ENCODE measurements around the gene GALT.
A peak's percentile ranks its signal among the peaks of the same experiment; 100 is the strongest.
"Not testable (repeated sequence)": the region's sequence is repeated elsewhere in the genome, so short reads cannot be mapped to it uniquely, and the experiment has no call there.

GALT gene

DNA sequence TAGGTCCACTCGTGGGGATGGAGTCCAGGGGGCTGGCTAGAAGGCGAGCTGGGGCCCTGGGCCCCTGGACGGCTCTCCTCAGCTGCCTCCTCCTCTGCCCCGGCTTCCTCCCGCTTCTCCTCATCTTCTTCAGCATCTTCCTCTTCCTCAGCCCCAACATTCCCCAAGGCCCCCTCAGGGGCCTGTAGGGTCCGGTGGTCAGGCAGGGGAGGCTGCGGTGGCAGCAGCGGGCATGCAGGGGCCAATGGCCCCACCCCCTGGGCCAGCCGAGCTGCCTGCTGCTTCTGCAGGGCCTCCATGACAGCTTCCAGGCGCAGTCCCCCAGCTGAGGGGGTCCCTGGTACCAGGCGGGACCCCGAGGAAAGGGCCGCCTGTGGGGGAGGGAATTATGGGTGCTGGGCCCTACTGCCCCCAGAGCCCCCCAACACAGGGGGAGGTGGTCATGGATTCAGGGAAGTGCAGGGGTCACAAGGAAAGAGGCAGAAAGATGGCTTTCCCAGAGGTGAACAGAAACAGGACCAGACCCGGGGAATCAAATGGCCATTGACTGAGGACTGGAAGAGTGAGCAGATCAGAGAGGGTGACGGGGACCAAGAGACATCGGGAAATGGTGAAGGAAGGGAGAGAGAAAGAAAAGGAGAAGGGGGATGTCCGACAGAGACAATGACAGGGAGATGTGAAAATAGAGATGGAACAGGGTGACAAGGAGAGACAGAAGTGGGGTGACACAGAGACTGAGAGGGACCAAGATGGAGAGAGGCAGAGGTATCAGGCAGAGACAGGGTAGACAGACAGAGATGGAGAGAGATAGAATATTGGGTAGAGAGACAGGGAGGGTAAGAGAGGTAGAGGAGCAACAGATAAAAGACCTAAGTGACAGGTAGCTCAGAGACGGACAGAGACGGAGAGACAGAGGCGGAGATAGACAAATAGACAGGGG lies 18.5 kb upstream of the GALT start:
- DNase-seq: no peak

DNA sequence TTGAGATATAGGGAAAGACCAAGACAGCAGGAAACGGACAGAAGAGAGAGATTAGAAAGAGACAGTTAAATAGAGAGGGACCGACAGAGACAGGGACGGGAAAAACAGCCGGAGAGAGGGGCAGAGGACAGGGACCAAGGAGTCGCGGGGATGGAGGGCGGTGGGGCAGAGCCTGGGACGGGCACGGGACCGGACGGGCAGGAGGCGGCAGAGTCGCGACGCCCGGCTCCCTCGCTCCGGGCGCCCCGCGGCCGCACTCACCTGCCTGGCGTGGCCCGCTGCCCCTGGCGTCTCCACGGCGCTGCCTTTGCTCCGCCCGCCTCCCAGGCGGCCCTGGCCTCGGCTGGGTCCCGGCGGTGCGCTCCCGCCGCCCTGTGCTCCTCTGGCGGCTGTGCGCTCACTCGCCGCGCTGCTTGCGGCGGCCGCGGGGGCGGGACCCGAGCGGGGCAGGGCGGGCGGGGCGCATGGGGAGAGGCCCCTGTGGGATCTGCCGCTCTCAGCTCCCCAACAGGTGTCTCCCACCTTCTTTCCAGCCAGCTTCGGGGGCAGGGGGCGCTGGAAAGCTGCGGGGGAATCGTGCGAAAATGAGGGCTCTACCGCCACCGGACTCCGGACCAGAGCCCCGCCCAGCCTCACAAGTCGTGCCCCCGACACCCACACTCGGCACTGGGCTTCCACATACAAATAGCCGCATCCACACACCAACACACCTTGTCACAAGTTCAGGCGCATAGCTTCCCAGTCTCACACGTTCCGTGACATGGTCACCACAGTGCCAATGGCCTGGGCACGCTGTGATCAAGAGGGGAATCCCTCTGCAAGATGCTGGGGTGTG lies 17.6 kb upstream of the GALT start, which contains the start of gene ARID3C:
Gene ARID3C (minus strand): TSS at position 411 of the 835 bp plus-strand sequence. CDS start 1,052 bp downstream, outside the sequence.
- no peak for DNase-seq

DNA sequence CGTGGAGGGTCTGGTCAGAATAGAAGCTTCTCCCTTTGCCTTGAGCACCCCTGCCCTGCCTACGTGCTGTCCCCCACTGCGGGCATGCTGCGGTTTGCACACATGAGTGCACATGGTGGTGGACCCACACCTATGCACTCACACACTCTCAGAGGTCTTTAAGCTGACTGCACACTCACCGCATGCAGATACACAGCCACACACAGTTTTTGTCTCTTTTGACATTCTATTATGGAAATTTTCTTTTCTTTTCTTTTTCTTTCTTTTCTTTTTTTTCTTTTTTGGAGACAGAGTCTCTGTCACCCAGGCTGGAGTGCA lies 17.0 kb upstream of the GALT start:
- DNase-seq: no peak

DNA sequence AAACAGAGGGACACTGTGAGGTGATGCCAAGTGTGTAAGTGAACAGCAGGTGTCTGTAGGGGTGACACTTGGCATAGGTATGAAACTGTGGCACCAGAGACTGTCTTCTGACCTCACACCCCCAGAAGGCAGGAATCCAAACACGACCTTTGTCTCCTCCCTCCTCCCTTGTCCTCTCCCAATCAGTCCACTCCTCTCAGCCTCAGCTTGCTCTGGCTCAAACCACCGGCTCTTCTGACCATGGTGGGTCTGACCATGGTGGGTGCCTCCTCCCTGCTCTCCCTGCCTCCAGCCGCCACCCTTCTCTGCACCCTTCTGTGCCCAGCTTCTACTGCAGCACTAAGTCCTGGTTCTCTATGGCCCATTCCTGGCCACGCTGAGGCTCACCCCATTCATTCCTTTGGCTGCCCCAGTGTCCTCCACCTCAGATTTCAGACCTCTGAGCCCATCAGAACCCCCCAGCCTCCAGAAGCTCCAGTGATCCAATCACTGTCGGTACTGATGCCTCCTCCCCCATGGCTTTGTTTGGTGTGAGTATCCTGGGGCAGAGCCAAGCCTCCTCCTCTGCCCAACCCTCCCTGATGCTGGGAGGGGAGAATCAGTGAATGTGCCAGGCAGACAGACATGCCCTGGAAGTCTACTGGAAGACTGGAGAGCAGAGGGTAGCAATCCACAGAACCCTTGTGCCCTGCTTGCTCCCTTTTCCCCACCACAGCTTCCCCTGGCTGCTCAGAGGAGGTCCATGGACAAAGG lies 15.9 kb upstream of the GALT start:
- DNase-seq: no peak

DNA sequence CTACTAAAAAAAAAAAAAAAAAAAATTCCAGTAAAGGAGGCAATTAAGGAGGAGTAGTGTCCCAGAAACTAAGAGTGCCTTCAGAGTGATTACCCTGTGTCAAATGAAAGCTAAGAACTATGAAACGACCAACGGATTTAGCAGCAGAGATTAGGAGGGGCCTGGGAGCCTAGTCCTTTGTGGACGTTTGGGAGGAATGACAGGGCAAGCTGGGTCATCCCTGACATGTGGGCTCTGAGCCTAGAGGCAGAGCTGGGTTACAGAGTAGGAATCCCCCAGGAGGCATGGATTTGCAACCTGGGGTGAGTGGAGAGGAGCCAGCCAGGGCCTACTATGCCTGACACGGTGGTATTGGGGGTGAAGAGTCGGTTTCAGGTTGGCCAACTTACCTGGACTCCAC lies 13.3 kb upstream of the GALT start:
- no peak for DNase-seq

DNA sequence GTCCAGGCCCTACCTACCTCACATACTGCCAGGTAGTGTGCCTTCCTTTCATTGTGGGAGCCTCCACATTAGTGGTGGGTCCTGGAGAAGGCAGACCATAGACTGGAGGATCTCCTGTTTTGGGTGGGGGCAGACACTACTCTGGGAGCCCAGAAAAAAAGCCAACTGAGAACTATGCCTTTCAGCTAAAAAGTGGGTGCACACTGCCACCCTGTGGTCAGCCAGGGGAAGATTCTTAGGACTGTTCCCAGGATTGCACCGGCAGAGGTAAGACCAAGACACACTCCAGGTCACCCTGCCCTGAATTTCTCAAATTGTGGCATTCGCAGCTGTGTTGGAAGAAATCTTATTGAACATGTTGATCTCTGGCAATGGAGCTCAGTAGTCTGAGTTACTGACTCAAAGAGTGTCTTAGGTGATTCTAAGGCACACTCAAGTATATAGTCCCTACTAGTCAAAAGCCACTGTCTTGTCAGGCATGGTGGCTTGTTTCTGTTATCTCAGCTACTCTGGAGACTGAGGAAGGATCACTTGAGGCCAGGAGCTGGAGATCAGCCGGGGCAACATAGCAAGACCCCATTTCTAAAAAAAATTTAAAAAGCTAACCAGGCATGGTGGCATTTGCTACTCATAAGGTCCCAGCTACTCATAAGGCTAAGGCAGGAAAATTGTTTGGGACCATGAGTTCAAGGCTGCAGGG lies 12.5 kb upstream of the GALT start:
- no peak for DNase-seq

DNA sequence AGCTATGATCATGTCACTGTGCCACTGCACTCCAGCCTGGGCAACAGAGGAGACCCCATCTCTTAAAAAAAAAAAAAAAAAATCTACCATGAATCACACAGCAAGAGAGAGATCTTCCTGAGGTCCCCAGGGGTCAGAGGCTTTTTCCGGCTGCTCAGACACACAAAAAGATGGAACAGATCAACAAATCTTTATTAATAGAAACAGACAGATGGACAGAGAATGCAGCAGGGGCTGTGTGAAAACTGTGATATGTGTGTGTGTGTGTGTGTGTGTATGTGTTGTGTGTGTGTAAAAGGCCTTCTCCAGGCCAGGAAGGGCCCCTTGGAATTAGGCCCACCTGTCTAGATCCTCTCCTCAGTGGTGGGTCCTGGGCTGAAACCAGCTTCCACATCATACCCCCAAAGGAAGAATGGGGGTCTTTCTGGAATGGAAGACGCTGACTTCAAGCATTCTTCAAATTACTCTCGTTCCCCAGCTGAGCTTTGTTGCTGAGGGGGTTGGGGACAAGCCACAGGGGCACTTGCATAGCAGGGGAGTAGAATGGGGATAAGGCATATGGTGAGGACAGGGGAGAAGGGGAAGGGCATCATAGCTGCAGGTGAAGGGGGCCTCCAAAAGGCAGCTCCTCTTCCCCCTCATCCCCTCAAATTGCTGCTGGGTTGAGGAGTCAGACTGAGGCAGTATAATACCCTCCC lies 11.8 kb upstream of the GALT start:
- DNase-seq: no peak

DNA sequence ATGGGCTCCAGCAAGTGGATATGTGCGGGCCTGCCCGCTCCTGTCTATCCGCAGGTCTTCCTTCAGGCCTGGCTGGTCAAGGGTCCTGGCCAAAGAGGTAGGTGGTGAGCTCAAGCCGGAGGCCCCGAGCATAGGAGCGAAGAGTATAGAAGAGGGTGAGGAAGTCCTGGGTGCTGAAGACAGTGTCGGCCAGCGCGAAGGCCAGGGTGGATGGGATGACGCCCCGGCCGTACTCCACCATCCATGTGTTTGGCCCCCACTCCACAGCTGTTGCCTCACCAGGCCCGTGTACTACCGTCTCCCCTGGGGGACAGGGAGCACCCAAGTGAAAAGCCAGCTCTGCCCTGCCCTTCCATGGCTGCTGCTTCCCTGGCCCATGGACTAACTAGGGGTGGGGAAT lies 10.9 kb upstream of the GALT start:
- DNase-seq: no peak

DNA sequence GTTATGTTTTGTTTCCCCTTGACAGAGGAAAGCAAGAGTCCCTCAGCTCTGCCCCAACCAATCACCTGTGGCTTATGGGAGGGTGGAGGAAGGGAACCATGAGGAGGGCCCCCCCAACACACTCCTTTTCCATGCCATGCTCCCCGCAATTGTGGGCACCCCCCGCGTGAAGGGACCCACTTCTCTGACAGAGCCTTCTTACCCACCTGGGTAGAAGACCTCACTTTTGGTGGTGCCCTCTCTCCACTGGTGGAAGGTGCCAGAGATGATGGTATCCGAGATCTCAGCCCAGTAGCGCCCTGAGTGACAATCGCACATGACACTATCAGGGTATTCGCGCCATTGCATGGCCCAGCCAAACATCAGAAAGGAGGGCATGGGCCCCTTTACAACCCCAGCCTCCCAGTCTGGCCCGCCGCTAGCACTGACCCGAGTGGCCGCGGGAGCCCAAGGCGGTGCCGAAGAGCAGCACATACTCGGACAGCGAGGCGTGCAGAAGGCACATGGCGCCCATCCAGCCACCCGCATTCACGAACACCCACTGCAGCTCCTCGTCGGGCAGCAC lies 9.6 kb upstream of the GALT start:
- DNase-seq: no peak

DNA sequence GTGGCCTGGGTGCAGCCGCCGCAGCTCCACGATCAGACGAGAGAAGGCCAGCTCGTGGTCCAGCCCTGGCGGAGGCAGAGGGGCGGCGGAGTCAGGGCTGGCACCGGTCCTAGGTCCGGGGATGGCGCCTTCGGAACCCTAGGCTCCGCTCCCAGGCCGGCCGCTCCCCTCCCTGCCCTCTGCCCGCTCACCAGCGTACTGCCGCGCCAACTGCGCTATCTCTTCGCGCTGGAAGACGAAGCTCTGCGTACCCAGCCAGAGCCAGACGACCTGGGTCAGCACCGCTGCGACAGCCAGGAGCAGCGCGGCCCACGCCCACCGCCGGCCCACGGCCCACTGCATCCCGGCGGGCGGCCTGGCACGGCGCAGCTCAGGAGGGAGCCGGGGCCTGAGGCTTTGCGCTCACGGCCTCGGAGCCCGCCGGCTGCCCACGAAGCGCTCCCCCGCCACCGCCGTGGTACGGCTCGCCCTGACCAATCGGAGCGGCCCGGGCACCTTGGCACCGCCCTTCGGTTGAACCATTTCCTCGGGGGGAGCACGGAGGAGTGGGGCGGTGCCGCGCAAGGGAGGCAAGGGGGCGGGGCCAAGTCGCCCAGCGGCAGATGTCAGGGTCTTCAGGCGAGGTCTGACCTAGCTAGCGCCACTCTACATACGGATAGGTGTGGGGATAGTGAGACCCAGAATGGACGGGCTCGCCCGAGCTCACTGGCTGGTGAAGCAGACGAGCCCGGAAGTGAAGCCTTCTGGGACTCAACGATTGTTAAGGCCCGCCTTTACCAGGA lies 8.9 kb upstream of the GALT start, which contains the start of gene SIGMAR1:
Gene SIGMAR1 (minus strand): TSS at position 432 of the 782 bp plus-strand sequence. CDS start 90 bp downstream, at position 342.
- DNase-seq: peak; percentile 42 to 83

DNA sequence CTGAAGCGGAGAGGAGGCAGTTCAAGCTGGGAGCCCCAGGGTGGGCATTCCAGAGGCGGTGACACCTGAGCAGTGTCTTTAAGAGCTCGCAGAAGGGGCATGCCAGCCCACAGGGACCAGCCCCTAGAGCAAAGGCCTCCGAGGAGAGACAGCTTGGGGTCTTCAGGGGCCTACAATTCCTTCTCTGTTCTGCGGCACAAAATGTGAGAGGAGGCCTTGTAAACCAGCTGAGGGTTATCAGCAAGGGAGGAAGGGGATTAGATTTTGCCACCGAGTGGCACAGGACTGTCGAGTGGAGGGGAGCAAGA lies 8.4 kb upstream of the GALT start:
- no peak for DNase-seq

DNA sequence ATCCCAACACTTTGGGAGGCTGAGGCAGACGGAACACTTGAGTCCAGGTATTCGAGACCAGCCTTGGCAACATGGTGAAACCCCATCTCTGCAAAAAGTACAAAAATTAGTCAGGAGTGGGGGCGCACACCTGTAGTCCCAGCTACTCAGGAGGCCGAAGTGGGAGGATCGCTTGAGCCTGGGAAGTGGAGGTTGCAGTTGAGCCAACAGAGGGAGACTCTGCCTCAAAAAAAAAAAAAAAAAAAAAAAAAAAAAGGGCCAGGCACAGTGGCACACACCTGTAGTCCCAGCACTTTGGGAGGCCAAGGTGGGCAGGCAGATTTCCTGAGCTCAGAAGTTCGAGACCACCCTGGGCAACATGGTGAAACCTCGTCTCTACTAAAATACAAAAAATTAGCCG lies 7.2 kb upstream of the GALT start:
- DNase-seq: not testable (repeated sequence)

DNA sequence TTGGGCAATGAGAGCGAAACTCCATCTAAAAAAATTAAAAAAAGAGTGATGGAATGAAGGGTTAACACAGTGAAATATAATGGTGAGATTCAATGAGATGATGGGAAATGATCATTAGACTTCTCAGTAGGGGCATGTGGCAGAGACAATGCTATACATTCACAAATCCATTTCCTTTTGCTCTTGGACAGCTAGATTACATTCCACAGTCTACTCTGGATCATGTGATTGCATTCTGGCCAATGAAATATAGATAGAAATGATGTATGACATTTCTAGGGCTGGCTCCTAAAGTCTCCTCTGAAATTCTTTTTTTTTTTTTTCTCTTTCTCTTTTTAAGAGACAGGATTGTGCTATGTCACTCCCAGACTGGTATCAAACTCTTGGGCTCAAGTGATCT lies 3.8 kb upstream of the GALT start:
- no peak for DNase-seq

DNA sequence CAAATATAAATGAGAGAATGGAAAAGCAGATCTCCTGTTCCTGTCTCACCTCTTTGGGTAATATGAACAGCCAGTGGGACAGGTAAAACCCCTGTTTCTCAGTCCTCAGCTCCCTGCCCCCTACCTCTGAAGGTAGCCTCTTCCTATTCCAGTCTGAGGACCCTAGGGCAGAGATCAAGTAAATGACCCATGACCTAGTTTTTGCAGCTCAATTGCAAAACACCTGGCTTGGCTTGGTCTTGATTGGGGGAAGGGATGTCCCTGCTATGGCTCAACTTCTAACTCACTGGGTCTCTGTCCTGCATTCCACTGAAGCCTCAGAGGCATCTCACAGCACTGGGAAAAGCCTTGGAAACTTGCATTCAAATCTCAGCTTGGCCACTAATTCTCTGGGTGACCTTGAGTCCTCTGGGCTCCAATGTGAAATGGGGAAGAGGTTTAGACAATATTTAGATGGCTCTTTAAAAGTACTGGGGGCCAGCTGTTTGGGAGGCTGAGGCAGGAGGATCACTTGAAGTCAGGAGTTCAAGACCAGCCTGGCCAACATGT lies 1.6 kb upstream of the GALT start:
- DNase-seq: no peak

DNA sequence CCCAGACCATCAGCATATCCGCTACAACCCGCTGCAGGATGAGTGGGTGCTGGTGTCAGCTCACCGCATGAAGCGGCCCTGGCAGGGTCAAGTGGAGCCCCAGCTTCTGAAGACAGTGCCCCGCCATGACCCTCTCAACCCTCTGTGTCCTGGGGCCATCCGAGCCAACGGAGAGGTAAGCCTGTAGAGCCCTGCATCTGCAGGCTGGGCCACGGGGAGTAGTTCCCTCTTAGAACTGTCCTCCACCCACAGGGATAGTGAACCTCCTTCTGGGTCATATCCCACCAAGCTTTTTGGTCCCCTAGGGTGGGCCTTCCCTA lies 569 bp downstream of the GALT start:
- no peak for DNase-seq

DNA sequence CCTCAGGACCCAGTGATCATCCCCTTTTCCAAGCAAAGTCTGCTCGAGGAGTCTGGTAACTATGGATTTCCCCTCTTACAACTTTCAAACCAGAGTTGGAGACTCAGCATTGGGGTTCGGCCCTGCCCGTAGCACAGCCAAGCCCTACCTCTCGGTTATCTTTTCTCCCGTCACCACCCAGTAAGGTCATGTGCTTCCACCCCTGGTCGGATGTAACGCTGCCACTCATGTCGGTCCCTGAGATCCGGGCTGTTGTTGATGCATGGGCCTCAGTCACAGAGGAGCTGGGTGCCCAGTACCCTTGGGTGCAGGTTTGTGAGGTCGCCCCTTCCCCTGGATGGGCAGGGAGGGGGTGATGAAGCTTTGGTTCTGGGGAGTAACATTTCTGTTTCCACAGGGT lies 1.2 kb downstream of the GALT start:
- DNase-seq: no peak

DNA sequence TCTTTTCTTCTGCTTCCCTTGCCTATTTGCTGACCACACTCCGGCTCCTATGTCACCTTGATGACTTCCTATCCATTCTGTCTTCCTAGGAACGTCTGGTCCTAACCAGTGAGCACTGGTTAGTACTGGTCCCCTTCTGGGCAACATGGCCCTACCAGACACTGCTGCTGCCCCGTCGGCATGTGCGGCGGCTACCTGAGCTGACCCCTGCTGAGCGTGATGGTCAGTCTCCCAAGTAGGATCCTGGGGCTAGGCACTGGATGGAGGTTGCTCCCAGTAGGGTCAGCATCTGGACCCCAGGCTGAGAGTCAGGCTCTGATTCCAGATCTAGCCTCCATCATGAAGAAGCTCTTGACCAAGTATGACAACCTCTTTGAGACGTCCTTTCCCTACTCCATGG lies 2.2 kb downstream of the GALT start:
- DNase-seq: no peak

DNA sequence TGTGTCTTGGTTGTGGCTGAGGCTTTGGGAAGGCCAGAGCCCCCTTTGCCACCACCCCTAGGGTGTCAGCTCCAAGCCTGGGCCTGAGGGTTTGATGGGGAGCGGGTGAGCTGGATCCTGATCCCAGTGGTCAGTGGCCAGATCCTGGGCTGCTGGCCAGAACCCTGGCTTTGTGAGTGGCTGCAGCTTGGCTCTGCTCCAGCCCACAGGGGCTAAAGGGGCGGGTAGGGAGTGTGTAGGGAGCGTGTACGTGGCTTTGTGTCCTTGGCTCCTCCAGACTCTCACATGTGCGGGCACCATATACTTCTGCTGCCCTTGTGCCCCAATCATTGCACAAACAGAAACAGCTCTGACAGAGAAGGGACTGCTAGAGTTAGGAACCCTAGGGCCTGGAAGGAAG lies 4.3 kb downstream of the GALT start:
- DNase-seq: no peak

DNA sequence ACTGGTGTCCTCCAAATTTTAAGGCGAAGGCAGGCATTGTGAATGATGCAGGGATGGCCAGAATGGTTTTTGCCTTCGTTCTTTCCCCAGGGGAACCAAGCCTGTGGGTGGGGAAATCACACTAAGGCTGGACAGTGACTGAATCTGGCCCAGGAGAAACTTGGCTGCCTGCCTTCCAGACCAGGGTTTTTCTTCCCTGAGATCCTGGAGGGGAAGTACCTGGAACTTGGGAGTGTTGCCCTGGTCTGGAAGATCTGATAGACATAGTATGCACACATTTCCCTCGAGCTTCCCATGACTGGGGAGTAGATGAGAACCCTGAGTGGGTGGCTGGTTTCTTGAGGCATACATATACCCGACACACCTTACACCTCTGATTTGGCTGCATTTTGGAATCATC lies 4.8 kb downstream of the GALT start:
- DNase-seq: no peak

DNA sequence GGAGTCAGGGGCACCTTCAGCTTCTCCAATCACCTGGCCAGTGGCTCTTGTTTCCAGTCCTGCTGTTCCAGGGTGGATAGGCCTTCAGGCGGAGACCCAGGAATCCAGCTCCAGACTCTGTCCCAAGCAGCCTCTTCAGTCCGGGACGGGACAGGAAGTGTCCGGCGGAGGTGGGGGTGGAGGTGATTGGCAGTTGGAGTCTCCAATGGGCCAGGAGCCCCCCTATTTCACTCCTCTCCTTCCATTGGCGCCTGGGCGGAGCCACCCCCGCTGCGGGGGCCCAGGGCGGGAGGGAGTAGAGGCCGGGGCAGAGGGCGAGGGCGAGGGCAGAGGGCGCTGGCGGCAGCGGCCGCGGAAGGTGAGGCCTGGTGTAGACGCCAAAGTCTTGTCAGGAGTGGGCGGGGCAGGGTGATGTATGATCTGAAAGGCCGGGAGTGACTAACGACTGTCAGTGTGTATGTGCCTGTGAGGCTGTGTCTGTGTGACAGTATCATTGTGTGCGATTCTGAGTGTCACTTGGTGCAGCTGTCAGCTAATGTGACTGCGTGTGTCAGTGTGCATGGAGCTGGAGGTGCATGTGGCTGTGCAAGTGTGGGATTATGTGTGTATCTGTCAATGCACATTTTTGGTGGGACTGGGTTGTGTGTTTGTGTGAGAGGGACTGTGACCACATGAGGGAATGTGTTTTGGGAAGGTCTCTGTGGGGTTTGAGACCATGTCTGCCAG lies 5.6 kb downstream of the GALT start, which contains the start of gene IL11RA:
Gene IL11RA (plus strand): TSS at position 310 of the 726 bp plus-strand sequence. CDS start 3,033 bp downstream, outside the sequence.
- DNase-seq: no peak

All from NCI-H187 (cell line).